Neural cell (in vitro differentiated cells): ENCODE results near the gene NBDY. TPM values are rescaled to one million over a fixed set of nuclear protein-coding genes. Genes with fewer than 3 reads are reported as not detected.

Experiments
- H2AFZ ChIP-seq: fragments of 200-600, 300-800 bp; sonication (generic), shearing (Covaris generic); 2 replicates; pipeline ENCODE4 v1.6.0; 2014; ENCODE audit warnings: low read depth, mild to moderate bottlenecking, antibody characterized with exemption, low read length, moderate library complexity
- H3F3A ChIP-seq: fragments of 200-600 bp; shearing (Covaris generic); 2 replicates; pipeline ENCODE4 v1.6.1; 2016; ENCODE audit warnings: mild to moderate bottlenecking, moderate library complexity, mixed read lengths, antibody characterized with exemption, low read length; ENCODE audit not compliant: insufficient read depth, poor library complexity, severe bottlenecking
- H3K27ac ChIP-seq: fragments of 200-600, 300-800 bp; sonication (generic), shearing (Covaris generic); 2 replicates; pipeline ENCODE4 v1.5.1; 2014; ENCODE audit warnings: mild to moderate bottlenecking, low read length, moderate library complexity
- H3K27me3 ChIP-seq: fragments of 300-800, 200-600 bp; sonication (generic), shearing (Covaris generic); 2 replicates; pipeline ENCODE4 v1.6.0; 2014; ENCODE audit warnings: mild to moderate bottlenecking, low read depth, low read length, moderate library complexity; ENCODE audit not compliant: insufficient read depth
- H3K36me3 ChIP-seq: fragments of 300-800, 200-600 bp; sonication (generic), shearing (Covaris generic); 2 replicates; pipeline ENCODE4 v1.5.1; 2014; ENCODE audit warnings: mild to moderate bottlenecking, antibody characterized with exemption, low read length, moderate library complexity; ENCODE audit not compliant: insufficient read depth
- H3K4me2 ChIP-seq: fragments of 300-800, 200-600 bp; sonication (generic), shearing (Covaris generic); 2 replicates; pipeline ENCODE4 v1.6.0; 2014; ENCODE audit warnings: mild to moderate bottlenecking, low read length
- H3K4me3 ChIP-seq: fragments of 300-800, 200-600 bp; sonication (generic), shearing (Covaris generic); 2 replicates; pipeline ENCODE4 v1.5.1; 2014; ENCODE audit warnings: mild to moderate bottlenecking, low read length, moderate library complexity
- H3K79me2 ChIP-seq: fragments of 200-600 bp; shearing (Covaris generic); replicated peaks from 2 replicates; pipeline ENCODE4 v1.6.0; 2014; ENCODE audit warnings: mild to moderate bottlenecking, low read length, moderate library complexity; ENCODE audit not compliant: insufficient read depth
- H3K9ac ChIP-seq: fragments of 300-800, 200-600 bp; sonication (generic), shearing (Covaris generic); 2 replicates; pipeline ENCODE4 v1.6.1; 2016; ENCODE audit warnings: mild to moderate bottlenecking, low read length, mixed read lengths
- H3K9me2 ChIP-seq: fragments of 200-600 bp; shearing (Covaris generic); 2 replicates; pipeline ENCODE4 v1.6.1; 2016; ENCODE audit warnings: mild to moderate bottlenecking, low read length, mixed read lengths; ENCODE audit not compliant: insufficient read depth
- H3K9me3 ChIP-seq: fragments of 200-600, 300-800 bp; sonication (generic), shearing (Covaris generic); 2 replicates; pipeline ENCODE4 v1.6.1; 2016; ENCODE audit warnings: mild to moderate bottlenecking, mixed run types, low read length, moderate library complexity, mixed read lengths
- H4K20me1 ChIP-seq: fragments of 200-600 bp; shearing (Covaris generic); 2 replicates; pipeline ENCODE4 v1.6.1; 2016; ENCODE audit warnings: mild to moderate bottlenecking, mixed run types; ENCODE audit not compliant: insufficient read depth
- EP300 ChIP-seq: fragments of 450-650 bp; conservative IDR thresholded peaks from 2 replicates; pipeline ENCODE4 v1.6.1; 2014; ENCODE audit warnings: antibody characterized with exemption, mild to moderate bottlenecking, moderate library complexity; ENCODE audit not compliant: poor library complexity, severe bottlenecking
- EZH2 ChIP-seq: fragments of 200-600, 300-800 bp; shearing (Covaris generic), sonication (generic); IDR thresholded peaks from 2 replicates; pipeline ENCODE4 v1.6.1; 2014; ENCODE audit warnings: antibody characterized with exemption, low read length, borderline replicate concordance, mild to moderate bottlenecking; ENCODE audit not compliant: insufficient read depth, poor library complexity, severe bottlenecking
- MXI1 ChIP-seq: fragments of 450-650 bp; conservative IDR thresholded peaks from 2 replicates; pipeline ENCODE4 v1.6.1; 2014; ENCODE audit warnings: antibody characterized with exemption, mild to moderate bottlenecking; ENCODE audit not compliant: poor library complexity, severe bottlenecking
- POLR2AphosphoS5 ChIP-seq: IDR thresholded peaks from 2 replicates; pipeline ENCODE4 v1.6.1; 2012
- RAD21 ChIP-seq: fragments of 450-650 bp; conservative IDR thresholded peaks from 2 replicates; pipeline ENCODE4 v1.6.1; 2014; ENCODE audit warnings: antibody characterized with exemption, mild to moderate bottlenecking, moderate library complexity
- SMC3 ChIP-seq: fragments of 450-650 bp; conservative IDR thresholded peaks from 2 replicates; pipeline ENCODE4 v1.6.1; 2014; ENCODE audit warnings: antibody characterized with exemption, mild to moderate bottlenecking, moderate library complexity; ENCODE audit not compliant: poor library complexity
- TAF1 ChIP-seq: IDR thresholded peaks from 2 replicates; pipeline ENCODE4 v1.6.1; 2012; ENCODE audit warnings: low read depth
- polyA plus RNA-seq: library from polyadenylated mRNA; depleted of rRNA; stranded (reverse); fragments of >200 nt; gene quantifications from 2 replicates; pipeline ENCODE4 v1.2.3, GENCODE V29; 2014
- TF ChIP-seq, protein P1 (sequence below): IDR thresholded peaks from 2 replicates; pipeline ENCODE4 v1.6.1; 2012; ENCODE audit warnings: borderline replicate concordance
- TF ChIP-seq, protein P2 (sequence below): fragments of 450-650 bp; IDR thresholded peaks from 2 replicates; pipeline ENCODE4 v1.5.1; 2014; ENCODE audit warnings: antibody characterized with exemption, mild to moderate bottlenecking, moderate library complexity; ENCODE audit not compliant: poor library complexity, severe bottlenecking

Gene NBDY
- polyA plus RNA-seq, 1 donor from 2014 or later, result 29.7 TPM

- Histone ChIP-seq H2AFZ (no peak overlapping the region), H3K9ac (no peak overlapping the region), H3K4me2 (no peak overlapping the region), H3K27me3 (no peaks in the 10 kb centered on the region), H3K79me2 (no peaks in the 10 kb centered on the region), H3K4me3 (no peak overlapping the region), H3K36me3 (no peaks in the 10 kb centered on the region), H3K9me2 (no peaks in the 10 kb centered on the region), H3K27ac (no peak overlapping the region), H3F3A (no peaks in the 10 kb centered on the region), H3K9me3 (no peaks in the 10 kb centered on the region), H4K20me1 (no peaks in the 10 kb centered on the region)
- TF ChIP-seq EP300 (no peak), RAD21 (no peak), EZH2 (no peak), POLR2AphosphoS5 (no peak), SMC3 (no peak), MXI1 (no peak), TAF1 (no peak)
- TF ChIP-seq, protein P1, sequence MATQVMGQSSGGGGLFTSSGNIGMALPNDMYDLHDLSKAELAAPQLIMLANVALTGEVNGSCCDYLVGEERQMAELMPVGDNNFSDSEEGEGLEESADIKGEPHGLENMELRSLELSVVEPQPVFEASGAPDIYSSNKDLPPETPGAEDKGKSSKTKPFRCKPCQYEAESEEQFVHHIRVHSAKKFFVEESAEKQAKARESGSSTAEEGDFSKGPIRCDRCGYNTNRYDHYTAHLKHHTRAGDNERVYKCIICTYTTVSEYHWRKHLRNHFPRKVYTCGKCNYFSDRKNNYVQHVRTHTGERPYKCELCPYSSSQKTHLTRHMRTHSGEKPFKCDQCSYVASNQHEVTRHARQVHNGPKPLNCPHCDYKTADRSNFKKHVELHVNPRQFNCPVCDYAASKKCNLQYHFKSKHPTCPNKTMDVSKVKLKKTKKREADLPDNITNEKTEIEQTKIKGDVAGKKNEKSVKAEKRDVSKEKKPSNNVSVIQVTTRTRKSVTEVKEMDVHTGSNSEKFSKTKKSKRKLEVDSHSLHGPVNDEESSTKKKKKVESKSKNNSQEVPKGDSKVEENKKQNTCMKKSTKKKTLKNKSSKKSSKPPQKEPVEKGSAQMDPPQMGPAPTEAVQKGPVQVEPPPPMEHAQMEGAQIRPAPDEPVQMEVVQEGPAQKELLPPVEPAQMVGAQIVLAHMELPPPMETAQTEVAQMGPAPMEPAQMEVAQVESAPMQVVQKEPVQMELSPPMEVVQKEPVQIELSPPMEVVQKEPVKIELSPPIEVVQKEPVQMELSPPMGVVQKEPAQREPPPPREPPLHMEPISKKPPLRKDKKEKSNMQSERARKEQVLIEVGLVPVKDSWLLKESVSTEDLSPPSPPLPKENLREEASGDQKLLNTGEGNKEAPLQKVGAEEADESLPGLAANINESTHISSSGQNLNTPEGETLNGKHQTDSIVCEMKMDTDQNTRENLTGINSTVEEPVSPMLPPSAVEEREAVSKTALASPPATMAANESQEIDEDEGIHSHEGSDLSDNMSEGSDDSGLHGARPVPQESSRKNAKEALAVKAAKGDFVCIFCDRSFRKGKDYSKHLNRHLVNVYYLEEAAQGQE, result no peak
- TF ChIP-seq, protein P2, sequence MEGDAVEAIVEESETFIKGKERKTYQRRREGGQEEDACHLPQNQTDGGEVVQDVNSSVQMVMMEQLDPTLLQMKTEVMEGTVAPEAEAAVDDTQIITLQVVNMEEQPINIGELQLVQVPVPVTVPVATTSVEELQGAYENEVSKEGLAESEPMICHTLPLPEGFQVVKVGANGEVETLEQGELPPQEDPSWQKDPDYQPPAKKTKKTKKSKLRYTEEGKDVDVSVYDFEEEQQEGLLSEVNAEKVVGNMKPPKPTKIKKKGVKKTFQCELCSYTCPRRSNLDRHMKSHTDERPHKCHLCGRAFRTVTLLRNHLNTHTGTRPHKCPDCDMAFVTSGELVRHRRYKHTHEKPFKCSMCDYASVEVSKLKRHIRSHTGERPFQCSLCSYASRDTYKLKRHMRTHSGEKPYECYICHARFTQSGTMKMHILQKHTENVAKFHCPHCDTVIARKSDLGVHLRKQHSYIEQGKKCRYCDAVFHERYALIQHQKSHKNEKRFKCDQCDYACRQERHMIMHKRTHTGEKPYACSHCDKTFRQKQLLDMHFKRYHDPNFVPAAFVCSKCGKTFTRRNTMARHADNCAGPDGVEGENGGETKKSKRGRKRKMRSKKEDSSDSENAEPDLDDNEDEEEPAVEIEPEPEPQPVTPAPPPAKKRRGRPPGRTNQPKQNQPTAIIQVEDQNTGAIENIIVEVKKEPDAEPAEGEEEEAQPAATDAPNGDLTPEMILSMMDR, result no peak
Measured at GRCh38 chrX:56793521-56794320, 64.7 kb downstream of the NBDY start.

GRCh38 chrX:56794404-56795230, 65.6 kb downstream of the NBDY start:
- Histone ChIP-seq H2AFZ (no peak overlapping the region), H3K79me2 (no peaks in the 10 kb centered on the region), H3K9me2 (no peaks in the 10 kb centered on the region), H3F3A (no peaks in the 10 kb centered on the region), H4K20me1 (no peaks in the 10 kb centered on the region), H3K27ac (no peak overlapping the region), H3K36me3 (no peaks in the 10 kb centered on the region), H3K4me3 (no peak overlapping the region), H3K9ac (no peak overlapping the region), H3K9me3 (no peaks in the 10 kb centered on the region), H3K27me3 (no peaks in the 10 kb centered on the region), H3K4me2 (no peak overlapping the region)
- no peak for TF ChIP-seq SMC3
- TF ChIP-seq, protein P1, result no peak
- no peak for TF ChIP-seq EP300
- no peak for TF ChIP-seq MXI1
- no peak for TF ChIP-seq EZH2
- no peak for TF ChIP-seq POLR2AphosphoS5
- TF ChIP-seq RAD21, result no peak
- TF ChIP-seq, protein P2, result no peak
- no peak for TF ChIP-seq TAF1
